Colonic mucosa (tissue), 4 donors: ENCODE results near the gene TVP23A. TPM values are rescaled to one million over a fixed set of nuclear protein-coding genes. Genes with fewer than 3 reads are reported as not detected.
"Not testable (repeated sequence)": the region's sequence is repeated elsewhere in the genome, so short reads cannot be mapped to it uniquely, and the experiment has no call there.

Experiments used
- DNase-seq: peaks from one replicate; pipeline ENCODE4 v3.0.0-alpha.2; 2020
- H3K27ac ChIP-seq: fragments of 200-600 bp; one replicate; pipeline ENCODE4 v1.8.0; 2021
- H3K27me3 ChIP-seq: fragments of 200-600 bp; one replicate; pipeline ENCODE4 v1.8.0; 2021
- H3K36me3 ChIP-seq: fragments of 200-600 bp; one replicate; pipeline ENCODE4 v1.8.0; 2021
- H3K4me1 ChIP-seq: fragments of 200-600 bp; one replicate; pipeline ENCODE4 v1.8.0; 2021; ENCODE audit warnings: mild to moderate bottlenecking
- H3K4me3 ChIP-seq: fragments of 200-600 bp; one replicate; pipeline ENCODE4 v1.8.0; 2021
- H3K9ac ChIP-seq, 2 donors: one replicate each; pipeline ENCODE4 v1.7.0; 2013; ENCODE audit warnings: control low read depth in 2 of 2, low read depth in 2 of 2, low read length in 2 of 2
- H3K9me3 ChIP-seq: fragments of 200-600 bp; one replicate; pipeline ENCODE4 v1.8.0; 2021
- intact Hi-C: fragments of 100-400 bp; cut with DNase I; formaldehyde crosslinking; loops from one replicate; pipeline ENCODE4 v1.14.1; 2022
- total RNA-seq, 2 donors: library from RNA; stranded (reverse); fragmentation: NEBNext Ultra II Directional in 1 of 2; extraction: Animal tissue kit (Norgen Biotek cat#: 25700) in 1 of 2; gene quantifications; one replicate each; pipeline ENCODE4 v1.2.1, GENCODE V29; 2021
- TF ChIP-seq, protein P1 (sequence below): fragments of 200-600 bp; IDR thresholded peaks from one replicate; pipeline ENCODE4 v1.8.0; 2022; ENCODE audit warnings: antibody characterized with exemption, mild to moderate bottlenecking
- donor health status: healthy.
- donor health status: DM: no; HTN: no; CAD: no.
- donor health status: DM: no; HTN: no; CAD: no.

Gene TVP23A
- total RNA-seq, 2 donors from 2014 or later, result 0.19 TPM; not detected in 1

GRCh38 chr16:10744370-10745030 lies 74.1 kb downstream of the TVP23A start:
- Histone ChIP-seq H3K9me3 (no peaks in the 10 kb centered on the region), H3K9ac (peak overlapping the region; percentile 68 to 76), H3K27me3 (no peaks in the 10 kb centered on the region), H3K4me3 (peak overlapping the region; percentile 51), H3K4me1 (peaks cover 4% of the 10 kb centered on the region), H3K36me3 (no peaks in the 10 kb centered on the region), H3K27ac (peak overlapping the region; percentile 96)
- intact Hi-C loops, result loop anchor here (5.0 kb wide), 1 partner anchor 173 kb away; no protein-coding TSS in a partner anchor
- TF ChIP-seq, protein P1, sequence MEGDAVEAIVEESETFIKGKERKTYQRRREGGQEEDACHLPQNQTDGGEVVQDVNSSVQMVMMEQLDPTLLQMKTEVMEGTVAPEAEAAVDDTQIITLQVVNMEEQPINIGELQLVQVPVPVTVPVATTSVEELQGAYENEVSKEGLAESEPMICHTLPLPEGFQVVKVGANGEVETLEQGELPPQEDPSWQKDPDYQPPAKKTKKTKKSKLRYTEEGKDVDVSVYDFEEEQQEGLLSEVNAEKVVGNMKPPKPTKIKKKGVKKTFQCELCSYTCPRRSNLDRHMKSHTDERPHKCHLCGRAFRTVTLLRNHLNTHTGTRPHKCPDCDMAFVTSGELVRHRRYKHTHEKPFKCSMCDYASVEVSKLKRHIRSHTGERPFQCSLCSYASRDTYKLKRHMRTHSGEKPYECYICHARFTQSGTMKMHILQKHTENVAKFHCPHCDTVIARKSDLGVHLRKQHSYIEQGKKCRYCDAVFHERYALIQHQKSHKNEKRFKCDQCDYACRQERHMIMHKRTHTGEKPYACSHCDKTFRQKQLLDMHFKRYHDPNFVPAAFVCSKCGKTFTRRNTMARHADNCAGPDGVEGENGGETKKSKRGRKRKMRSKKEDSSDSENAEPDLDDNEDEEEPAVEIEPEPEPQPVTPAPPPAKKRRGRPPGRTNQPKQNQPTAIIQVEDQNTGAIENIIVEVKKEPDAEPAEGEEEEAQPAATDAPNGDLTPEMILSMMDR, result no peak
- no peak for DNase-seq

DNA sequence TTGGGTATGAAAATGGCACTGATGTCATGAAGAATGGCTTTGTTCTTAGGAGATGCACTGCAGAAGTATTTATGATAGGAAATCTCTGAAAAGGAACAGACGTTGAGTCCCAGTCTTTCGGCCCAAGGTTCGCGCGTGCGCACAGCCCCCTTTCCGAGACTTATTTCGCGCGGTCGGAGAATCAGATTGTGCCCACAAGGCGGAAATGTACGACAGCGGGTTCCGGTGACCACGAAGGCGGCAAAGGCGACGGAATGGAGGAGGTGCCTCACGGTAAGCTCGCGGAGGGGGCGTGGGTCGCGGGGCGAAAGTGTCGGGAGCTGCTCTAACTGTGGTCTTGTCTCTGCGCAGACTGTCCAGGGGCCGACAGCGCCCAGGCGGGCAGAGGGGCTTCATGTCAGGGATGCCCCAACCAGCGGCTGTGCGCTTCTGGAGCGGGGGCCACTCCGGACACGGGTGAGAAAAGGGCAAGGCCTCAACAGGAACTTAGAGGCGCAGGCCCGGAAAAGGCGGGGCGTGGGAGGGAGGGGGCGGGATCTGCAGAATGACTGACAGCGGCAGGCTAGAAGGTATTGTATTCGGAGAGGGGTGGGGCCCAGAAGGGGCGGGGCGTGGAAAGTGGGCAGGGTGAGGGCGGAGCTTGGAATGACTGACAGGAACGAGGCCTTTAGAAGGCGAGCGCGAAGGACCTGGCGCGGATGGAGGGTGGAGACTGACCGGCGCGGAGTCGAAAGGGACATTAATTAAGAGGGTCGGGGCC lies 74.8 kb downstream of the TVP23A start, which contains the start of gene NUBP1:
TSS of gene NUBP1 (plus strand) at position 233 of the 760 bp plus-strand sequence. CDS start at position 255, 22 bp downstream.
- no peaks in the 10 kb centered on the region for H3K9me3 ChIP-seq
- intact Hi-C loops, result no loop called here
- peak; percentile 100 for DNase-seq
- H3K9ac ChIP-seq, result peak within 1 kb of the TSS; percentile 71 to 76
- H3K4me3 ChIP-seq, result peak within 1 kb of the TSS; percentile 51
- H3K27ac ChIP-seq, result peak within 1 kb of the TSS; percentile 96
- H3K27me3 ChIP-seq, result no peaks in the 10 kb centered on the region
- no peaks in the 10 kb centered on the region for H3K36me3 ChIP-seq
- H3K4me1 ChIP-seq, result peaks cover 4% of the 10 kb centered on the region
- TF ChIP-seq, protein P1, result no peak

GRCh38 chr16:10743227-10743609 lies 75.4 kb downstream of the TVP23A start:
- Histone ChIP-seq H3K9me3 (no peaks in the 10 kb centered on the region), H3K27me3 (no peaks in the 10 kb centered on the region), H3K9ac (peak overlapping the region in 1 of 2 donors; percentile 75), H3K4me3 (peak overlapping the region; percentile 51), H3K4me1 (peaks cover 4% of the 10 kb centered on the region), H3K36me3 (no peaks in the 10 kb centered on the region), H3K27ac (peak overlapping the region; percentile 96)
- TF ChIP-seq, protein P1, result no peak
- intact Hi-C loops, result no loop called here
- DNase-seq, result no peak

GRCh38 chr16:10741844-10742243 lies 76.8 kb downstream of the TVP23A start:
- no peaks in the 10 kb centered on the region for H3K27me3 ChIP-seq
- H3K27ac ChIP-seq, result no peak overlapping the region
- TF ChIP-seq, protein P1, result no peak
- DNase-seq, result no peak
- H3K4me1 ChIP-seq, result peaks cover 4% of the 10 kb centered on the region
- no peak overlapping the region for H3K9ac ChIP-seq
- H3K36me3 ChIP-seq, result no peaks in the 10 kb centered on the region
- H3K9me3 ChIP-seq, result no peaks in the 10 kb centered on the region
- intact Hi-C loops, result no loop called here
- no peak overlapping the region for H3K4me3 ChIP-seq

DNA sequence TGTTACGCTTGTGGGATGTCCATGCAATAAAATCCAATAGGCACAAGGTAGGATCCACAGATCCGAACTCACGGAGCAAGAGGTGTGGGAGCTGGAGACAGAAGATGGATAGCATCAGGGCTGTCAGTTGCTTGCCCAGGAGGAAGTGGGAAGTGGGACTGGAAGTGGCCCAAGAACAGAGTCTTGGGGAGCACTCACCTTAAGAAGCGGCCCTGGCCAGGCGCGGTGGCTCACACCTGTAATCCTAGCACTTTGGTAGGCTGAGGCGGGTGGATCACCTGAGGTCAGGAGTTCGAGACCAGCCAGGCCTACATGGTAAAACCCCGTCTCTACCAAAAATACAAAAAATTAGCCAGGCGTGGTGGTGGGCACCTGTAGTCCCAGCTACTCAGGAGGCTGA lies 77.3 kb downstream of the TVP23A start:
- intact Hi-C loops, H3K27ac ChIP-seq: not testable (repeated sequence)

DNA sequence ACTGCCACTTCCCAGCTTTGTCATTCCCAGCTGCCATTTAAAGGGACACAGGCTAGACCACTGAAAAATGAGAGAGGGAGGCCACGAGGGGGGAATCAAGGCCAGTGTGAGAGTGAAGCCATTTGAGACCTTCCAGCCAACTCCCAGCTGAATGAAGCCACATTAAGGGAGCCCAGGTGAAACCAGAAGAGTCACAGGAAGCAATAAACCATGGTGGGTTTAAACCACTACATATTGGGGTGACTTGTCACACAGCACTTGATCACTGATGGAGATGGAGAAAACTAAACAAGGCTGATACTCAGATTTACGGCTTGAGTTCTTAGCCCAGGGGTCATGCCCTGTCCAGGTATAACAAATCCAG lies 77.8 kb downstream of the TVP23A start:
- Histone ChIP-seq H3K36me3 (no peaks in the 10 kb centered on the region), H3K4me3 (no peak overlapping the region), H3K9me3 (no peaks in the 10 kb centered on the region), H3K4me1 (peaks cover 4% of the 10 kb centered on the region), H3K27me3 (no peaks in the 10 kb centered on the region), H3K9ac (no peak overlapping the region), H3K27ac (no peak overlapping the region)
- intact Hi-C loops, result no loop called here
- DNase-seq, result no peak
- TF ChIP-seq, protein P1, result no peak

More for the DNA sequence above, 77.3 kb downstream of the TVP23A start:
- H3K4me3 ChIP-seq, H3K36me3 ChIP-seq, H3K9me3 ChIP-seq, DNase-seq, H3K27me3 ChIP-seq, H3K9ac ChIP-seq, H3K4me1 ChIP-seq: not testable (repeated sequence)
